GM18498 (cell line): ENCODE measurements around the gene HYDIN.

ENCODE experiments used
- ATAC-seq: cut with Tn5 transposase; IDR thresholded peaks from one replicate; pipeline ENCODE4 v1.9.1; 2021; ENCODE audit warnings: mild to moderate bottlenecking, moderate library complexity; ENCODE audit not compliant: unreplicated experiment

The HYDIN gene

GRCh38 chr16:70793851-70794502, 436.5 kb downstream of the HYDIN start:
- ATAC-seq = peak; percentile 68

- ATAC-seq = no peak
Observed at GRCh38 chr16:70790815-70791214, 439.7 kb downstream of the HYDIN start.

GRCh38 chr16:70789595-70790447, 440.7 kb downstream of the HYDIN start:
- ATAC-seq = no peak

- ATAC-seq = no peak
Observed at GRCh38 chr16:70788668-70789594, 441.6 kb downstream of the HYDIN start.

DNA sequence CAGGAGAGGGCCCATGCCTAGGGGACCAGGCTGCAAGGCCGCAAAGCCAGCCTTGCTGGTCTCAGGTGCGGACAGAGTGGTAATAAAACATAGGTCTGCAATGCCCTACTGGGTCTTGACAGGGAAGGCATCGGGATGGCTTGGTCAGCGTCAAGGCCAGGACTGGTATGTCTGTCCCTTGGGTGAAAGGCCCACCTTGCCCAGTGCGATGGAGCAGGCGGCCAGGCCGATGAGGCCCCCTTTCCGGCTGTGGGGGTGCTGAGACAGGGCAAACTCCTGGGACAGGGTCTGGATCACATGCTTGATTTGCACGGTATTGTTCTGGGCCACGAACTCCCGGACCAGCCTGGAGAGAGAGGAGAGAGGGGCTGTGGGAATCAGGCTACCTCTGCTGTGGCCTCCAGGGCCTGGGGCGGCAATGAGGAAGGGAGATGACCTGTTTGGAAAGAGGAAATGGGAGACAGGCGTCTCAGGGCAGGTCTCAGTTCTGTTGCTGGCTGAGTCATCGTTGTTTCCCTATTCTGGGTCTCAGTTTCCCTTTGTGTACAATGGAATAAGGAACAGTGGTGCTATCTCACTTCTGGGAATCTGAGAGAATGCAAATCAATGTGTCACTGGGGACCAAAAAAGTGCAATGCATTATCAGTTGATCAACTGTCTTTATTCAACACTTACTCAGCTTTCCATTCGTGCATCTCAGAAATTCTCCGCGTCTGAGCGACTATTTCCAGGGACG, 444.3 kb downstream of the HYDIN start:
- ATAC-seq = no peak

DNA sequence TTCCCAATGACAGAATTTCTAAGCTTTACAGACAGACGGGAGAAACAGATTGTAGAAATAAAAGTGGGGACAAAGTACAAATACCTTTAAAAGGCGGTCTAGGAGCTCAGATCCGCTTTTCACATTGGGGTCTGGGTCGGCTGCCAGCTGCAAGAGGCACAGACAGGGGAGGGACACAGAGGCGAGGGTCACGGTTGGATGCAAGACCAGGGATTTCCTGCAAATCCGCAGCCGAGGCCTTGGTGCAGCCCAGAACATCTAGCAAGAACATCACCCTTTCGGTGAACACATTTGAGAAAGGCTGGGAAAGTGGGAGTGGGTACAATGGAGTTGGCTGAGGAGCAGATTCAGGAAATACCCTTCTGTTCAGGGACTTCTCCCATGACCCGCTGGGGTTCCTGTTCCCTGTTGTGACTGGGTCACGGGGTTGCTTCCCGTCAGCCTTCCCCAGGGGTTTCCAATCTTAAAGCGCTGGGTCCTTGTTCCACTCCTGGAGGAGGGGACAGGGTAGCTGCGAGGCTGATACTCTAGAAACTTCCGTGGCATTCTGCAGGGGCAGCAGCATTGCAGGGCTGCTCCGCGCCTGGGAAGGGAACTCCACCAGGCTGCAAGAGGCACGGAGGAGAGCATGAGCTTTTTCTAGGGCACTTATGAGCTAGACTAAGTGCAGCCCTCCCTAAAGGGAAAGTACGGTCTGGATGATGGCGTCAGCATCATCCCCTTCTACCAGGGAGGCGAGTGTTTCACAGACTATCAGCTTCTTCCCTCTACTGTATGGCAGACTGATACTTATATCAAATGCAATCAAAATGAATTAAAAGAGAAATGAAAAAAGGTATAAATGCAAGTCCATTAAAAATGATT, 445.6 kb downstream of the HYDIN start:
- no peak for ATAC-seq

- no peak for ATAC-seq
Observed at GRCh38 chr16:70782237-70782636, 448.3 kb downstream of the HYDIN start.

GRCh38 chr16:70781800-70782199, 448.7 kb downstream of the HYDIN start:
- no peak for ATAC-seq

DNA sequence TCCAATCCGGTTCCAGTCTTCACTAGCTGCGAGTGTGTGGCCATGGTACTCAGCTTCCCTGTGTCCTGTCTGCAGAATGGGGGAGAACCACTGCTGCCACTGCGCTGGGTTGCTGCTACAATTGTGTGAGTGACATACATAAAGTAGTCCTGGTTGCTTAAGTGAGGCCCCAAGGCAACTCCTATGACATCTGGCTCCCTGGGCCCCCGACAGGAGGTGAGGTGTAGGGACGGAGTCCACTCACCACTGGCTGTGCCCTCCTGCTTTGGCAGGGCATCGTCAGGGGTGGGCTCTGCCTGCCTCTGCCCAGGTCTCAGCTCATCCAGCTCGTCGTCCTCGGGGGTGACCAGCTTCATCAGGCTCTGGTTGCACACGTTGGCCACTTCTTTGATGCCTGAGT, 450.0 kb downstream of the HYDIN start:
- ATAC-seq = no peak

DNA sequence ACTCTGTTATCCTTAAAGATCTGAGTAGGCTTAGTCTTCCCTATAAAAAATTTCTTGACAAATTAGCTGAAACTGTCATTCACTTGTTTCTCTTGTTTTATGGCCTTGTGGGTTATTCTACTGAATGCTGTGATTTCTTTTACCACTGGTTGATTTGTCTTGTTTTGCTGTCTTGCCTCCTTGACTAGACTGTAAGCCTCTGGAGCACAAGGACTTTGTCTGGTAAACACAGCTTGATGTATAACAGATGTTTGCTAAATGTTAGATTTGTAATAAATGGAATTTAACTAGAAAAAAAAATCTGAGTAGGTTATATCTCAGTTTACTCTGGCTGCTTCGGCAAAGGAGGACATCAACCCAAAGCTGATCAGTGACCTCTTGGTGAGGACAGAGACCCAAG, 451.2 kb downstream of the HYDIN start:
- ATAC-seq = no peak

- no peak for ATAC-seq
Observed at GRCh38 chr16:70778901-70779309, 451.6 kb downstream of the HYDIN start.

DNA sequence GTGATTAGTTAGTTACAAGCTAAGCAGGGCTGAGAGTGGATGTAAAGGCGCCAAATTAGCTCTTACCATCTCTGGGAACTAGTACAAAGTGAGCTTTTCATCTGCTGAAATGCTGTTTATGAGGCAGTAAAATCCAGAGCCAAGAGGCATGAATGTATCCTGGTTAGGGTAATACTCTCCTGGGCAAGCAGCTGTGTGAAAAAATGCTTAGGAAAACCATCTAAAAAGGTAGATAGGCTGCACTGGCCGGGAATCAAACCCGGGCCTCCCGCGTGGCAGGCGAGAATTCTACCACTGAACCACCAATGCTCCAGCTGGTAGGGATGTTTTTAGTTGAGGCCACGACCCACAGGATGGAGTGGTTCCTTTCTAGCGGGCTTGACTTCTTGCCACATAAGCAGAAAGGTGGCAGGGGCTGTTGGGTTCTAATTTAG, 452.5 kb downstream of the HYDIN start:
- no peak for ATAC-seq

- ATAC-seq = no peak
Observed at GRCh38 chr16:70777496-70777895, 453.0 kb downstream of the HYDIN start.

GRCh38 chr16:70775399-70775798, 455.1 kb downstream of the HYDIN start:
- no peak for ATAC-seq

DNA sequence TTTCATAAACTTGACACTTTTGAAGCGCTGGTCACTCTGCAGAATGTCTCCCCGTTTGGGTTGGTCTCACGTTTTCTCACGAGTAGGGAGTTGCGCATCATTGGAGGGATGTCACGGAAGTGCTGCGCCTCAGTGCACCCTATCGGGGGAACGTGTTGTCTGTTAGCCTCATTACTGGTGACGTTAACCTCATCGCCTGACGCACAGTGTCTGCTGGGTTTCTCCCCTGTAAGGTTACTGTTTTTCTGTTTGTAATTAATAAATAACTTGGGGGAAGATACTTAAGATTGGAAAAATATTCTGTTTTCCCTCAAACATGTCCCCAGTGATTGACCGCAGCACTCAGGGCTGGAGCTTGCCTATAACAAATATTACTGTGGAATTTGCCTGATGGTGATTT, 456.3 kb downstream of the HYDIN start:
- no peak for ATAC-seq

- ATAC-seq = no peak
Observed at GRCh38 chr16:70772493-70772892, 458.0 kb downstream of the HYDIN start.

DNA sequence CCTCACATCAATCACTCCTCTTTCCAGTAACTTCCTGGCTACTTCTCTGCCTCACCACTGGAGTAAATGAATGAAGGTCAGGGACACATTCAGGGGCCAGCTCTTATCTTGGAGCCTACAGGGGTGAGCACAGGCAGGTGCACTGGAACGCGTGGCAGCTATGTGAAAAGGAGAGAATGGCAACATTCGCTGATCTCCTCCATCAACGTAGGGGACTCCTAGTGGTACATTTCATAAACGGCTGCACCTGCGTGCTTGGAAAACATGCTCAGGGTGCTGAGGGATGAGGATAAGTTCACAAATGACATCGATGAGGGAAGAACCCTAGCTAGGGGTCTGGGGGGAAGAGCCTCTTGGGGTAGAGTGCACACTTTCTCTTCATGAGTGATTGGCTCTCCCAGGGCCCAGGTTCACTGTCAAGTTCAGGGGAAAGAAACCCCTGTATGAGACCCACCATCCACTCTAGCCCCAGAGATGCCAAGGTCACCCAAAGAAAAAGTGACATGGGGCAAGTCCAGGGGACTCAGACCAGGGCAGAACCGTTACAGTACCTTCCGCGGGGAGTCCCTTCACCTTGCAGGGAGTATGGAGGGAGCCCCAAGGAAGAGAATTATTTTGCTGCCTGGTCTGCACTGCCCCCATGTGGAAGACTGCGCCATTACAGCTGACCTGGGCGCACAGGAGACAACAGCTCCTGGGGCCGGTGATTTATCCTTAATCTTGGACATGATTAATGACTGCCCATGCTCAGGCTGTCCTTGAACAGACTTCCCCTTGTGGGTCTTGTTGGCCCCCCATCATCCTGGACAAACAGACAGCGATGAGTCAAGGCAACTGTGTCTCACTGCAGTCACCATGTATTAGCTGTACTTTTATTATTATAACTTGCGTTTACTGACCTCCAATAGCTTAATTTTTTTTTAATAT, 459.6 kb downstream of the HYDIN start:
- peak; percentile 71 for ATAC-seq

- ATAC-seq = no peak
Observed at GRCh38 chr16:70770291-70770625, 460.3 kb downstream of the HYDIN start.

- ATAC-seq = no peak
Observed at GRCh38 chr16:70769761-70770160, 460.8 kb downstream of the HYDIN start.
